HepG2 (cell line): ENCODE measurements around the gene C12orf43. TPM values are rescaled to one million over a fixed set of nuclear protein-coding genes. Genes with fewer than 3 reads are reported as not detected.

Experiments
- ATRX ChIP-seq: sonication (generic); formaldehyde crosslinking; IDR thresholded peaks from 2 replicates; pipeline ENCODE4 v1.4.0; 2020; ENCODE audit warnings: missing genetic modification reagents, borderline replicate concordance
- DR1 ChIP-seq: sonication (generic); formaldehyde crosslinking; IDR thresholded peaks from 2 replicates; pipeline ENCODE4 v1.8.0; 2021; ENCODE audit warnings: mild to moderate bottlenecking, missing genetic modification reagents, inconsistent platforms
- POLR2A ChIP-seq, 2 experiments: IDR thresholded peaks; 2 replicates each; pipeline ENCODE4 v1.6.1; 2011; ENCODE audit warnings: low read depth in 2 of 2, low read length in 2 of 2, mild to moderate bottlenecking in 1 of 2, moderate library complexity in 1 of 2; ENCODE audit not compliant: insufficient read depth in 1 of 2
- SALL1 ChIP-seq: sonication (generic); formaldehyde crosslinking; IDR thresholded peaks from 2 replicates; pipeline ENCODE4 v1.8.0; 2022; ENCODE audit warnings: mild to moderate bottlenecking, missing genetic modification reagents
- TBX2 ChIP-seq: sonication (generic); formaldehyde crosslinking; IDR thresholded peaks from 2 replicates; pipeline ENCODE4 v1.5.0; 2020; ENCODE audit warnings: missing genetic modification reagents, mild to moderate bottlenecking, borderline replicate concordance
- ZBTB7A ChIP-seq: sonication (generic); formaldehyde crosslinking; IDR thresholded peaks from 2 replicates; pipeline ENCODE4 v1.8.0; 2022; ENCODE audit warnings: mild to moderate bottlenecking, missing genetic modification reagents
- ZC3H4 ChIP-seq: sonication (generic); formaldehyde crosslinking; IDR thresholded peaks from 2 replicates; pipeline ENCODE4 v1.4.0; 2020; ENCODE audit warnings: missing genetic modification reagents, borderline replicate concordance
- ZKSCAN1 ChIP-seq: fragments of 150-350 bp; IDR thresholded peaks from 2 replicates; pipeline ENCODE4 v1.6.1; 2014; ENCODE audit warnings: low read length
- ZMYM2 ChIP-seq: sonication (generic); formaldehyde crosslinking; IDR thresholded peaks from 2 replicates; pipeline ENCODE4 v1.8.0; 2022; ENCODE audit warnings: mild to moderate bottlenecking, missing genetic modification reagents
- ZNF572 ChIP-seq: sonication (generic); formaldehyde crosslinking; IDR thresholded peaks from 2 replicates; pipeline ENCODE4 v1.5.1; 2020; ENCODE audit warnings: mild to moderate bottlenecking, missing genetic modification reagents
- ZNF724P ChIP-seq: sonication (generic); formaldehyde crosslinking; IDR thresholded peaks from 2 replicates; pipeline ENCODE4 v1.8.0; 2022; ENCODE audit warnings: missing genetic modification reagents, borderline replicate concordance
- ZNF792 ChIP-seq: IDR thresholded peaks from 2 replicates; pipeline ENCODE4 v1.6.1; 2016
- ZNF816 ChIP-seq: sonication (generic); formaldehyde crosslinking; IDR thresholded peaks from 2 replicates; pipeline ENCODE4 v1.8.0; 2022; ENCODE audit warnings: missing genetic modification reagents, mild to moderate bottlenecking, borderline replicate concordance
- polyA plus RNA-seq, 8 experiments: library from polyadenylated mRNA; depleted of rRNA in 3 of 8; stranded (reverse) in 7 of 8; unstranded in 1 of 8; fragments of >200 nt; fragmentation: Illumina TruSeq in 4 of 8; extraction: Trizol in 4 of 8; gene quantifications; 2 replicates each; pipeline versions ENCODE4 v1.2.1 to v1.2.3, GENCODE V29; 2011 to 2016; ENCODE audit warnings: low read depth in 4 of 8, missing spikeins in 1 of 8, mixed read lengths in 1 of 8; ENCODE audit not compliant: insufficient read depth in 1 of 8
- total RNA-seq, 5 experiments: library from RNA; depleted of rRNA; stranded (reverse); fragments of >200 nt; fragmentation: Illumina TruSeq; extraction: Trizol; gene quantifications; 2 replicates each; pipeline ENCODE4 v1.2.3, GENCODE V29; 2016; ENCODE audit warnings: low read depth in 1 of 5
- TF ChIP-seq, protein P1 (sequence below): sonication (generic); formaldehyde crosslinking; IDR thresholded peaks from 2 replicates; pipeline ENCODE4 v1.5.1; 2020; ENCODE audit warnings: missing genetic modification reagents, mild to moderate bottlenecking, borderline replicate concordance
- TF ChIP-seq, protein P2 (sequence below): sonication (generic); formaldehyde crosslinking; IDR thresholded peaks from 2 replicates; pipeline ENCODE4 v1.4.0; 2020; ENCODE audit warnings: missing genetic modification reagents
- TF ChIP-seq, protein P3 (sequence below), 2 experiments: sonication (generic) in 1 of 2; formaldehyde crosslinking in 1 of 2; IDR thresholded peaks; 2 replicates each; pipeline versions ENCODE4 v1.4.0 to v1.6.1; 2018 to 2020; ENCODE audit warnings: missing genetic modification reagents in 2 of 2, borderline replicate concordance in 1 of 2, low read depth in 1 of 2, mild to moderate bottlenecking in 1 of 2, missing biosample characterization in 1 of 2
- TF ChIP-seq, protein P4 (sequence below): sonication (generic); formaldehyde crosslinking; IDR thresholded peaks from 2 replicates; pipeline ENCODE4 v1.5.0; 2020; ENCODE audit warnings: mild to moderate bottlenecking, missing genetic modification reagents
- TF ChIP-seq, protein P5 (sequence below): sonication (generic); formaldehyde crosslinking; IDR thresholded peaks from 2 replicates; pipeline ENCODE4 v1.4.0; 2020; ENCODE audit warnings: missing genetic modification reagents, borderline replicate concordance

The C12orf43 gene
- total and polyA plus RNA-seq, 2 of the 13 experiments (the other 11 are each of a cell fraction or from before 2014, with no cell fraction given): 7.9 to 11.1 TPM

DNA sequence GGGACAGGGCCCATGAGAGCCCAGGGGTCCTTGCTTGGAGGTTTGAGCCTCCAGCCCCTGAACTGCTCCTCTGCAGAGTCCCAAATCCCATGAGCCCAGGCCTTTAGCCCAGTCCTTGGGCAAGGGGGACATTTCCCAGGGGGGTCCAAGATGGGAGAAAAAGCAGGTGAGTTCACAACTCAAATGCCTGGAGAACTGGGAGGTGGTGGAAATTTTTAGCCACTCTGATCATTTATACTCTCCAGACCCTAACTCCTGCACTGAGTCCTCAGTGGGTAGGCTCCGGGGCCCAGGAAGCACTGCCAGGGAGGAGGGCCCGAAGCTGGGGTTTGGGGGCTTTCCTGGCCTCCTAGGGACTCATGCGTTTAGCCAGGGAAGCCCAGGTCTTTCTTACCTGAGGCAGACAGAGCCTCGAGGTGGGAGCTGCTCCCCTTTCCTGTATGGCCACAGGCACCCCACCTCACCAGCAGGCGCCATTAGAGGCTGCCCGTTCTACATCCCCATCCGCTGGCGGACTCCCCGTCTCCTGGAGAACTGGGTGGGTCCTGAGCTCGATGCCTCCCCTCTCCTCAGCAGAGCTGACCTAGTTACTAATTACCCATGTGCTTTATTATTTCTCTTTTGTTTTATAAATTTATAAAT, 36.9 kb downstream of the C12orf43 start (continued):
- TF ChIP-seq ZNF724P (CRISPR knock-in tag): no peak
- TF ChIP-seq, protein P1, sequence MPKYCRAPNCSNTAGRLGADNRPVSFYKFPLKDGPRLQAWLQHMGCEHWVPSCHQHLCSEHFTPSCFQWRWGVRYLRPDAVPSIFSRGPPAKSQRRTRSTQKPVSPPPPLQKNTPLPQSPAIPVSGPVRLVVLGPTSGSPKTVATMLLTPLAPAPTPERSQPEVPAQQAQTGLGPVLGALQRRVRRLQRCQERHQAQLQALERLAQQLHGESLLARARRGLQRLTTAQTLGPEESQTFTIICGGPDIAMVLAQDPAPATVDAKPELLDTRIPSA (CRISPR knock-in tag): 0 out of 2 replicates have a peak, but pooled peaks have one; percentile 31
- TF ChIP-seq ZNF572 (CRISPR knock-in tag): peak; percentile 26; the same call in 1 of the 2 replicates
- TF ChIP-seq POLR2A (IDR thresholded peaks at IDR 0.05; ENCODE audit: insufficient read depth in 1 of 2, low read depth in 2 of 2, low read length in 2 of 2): peak in 1 of 2 experiments; percentile 53; a peak in 2 of 4 replicates
- no peak for TF ChIP-seq ZMYM2 (CRISPR knock-in tag)
- TF ChIP-seq, protein P2, sequence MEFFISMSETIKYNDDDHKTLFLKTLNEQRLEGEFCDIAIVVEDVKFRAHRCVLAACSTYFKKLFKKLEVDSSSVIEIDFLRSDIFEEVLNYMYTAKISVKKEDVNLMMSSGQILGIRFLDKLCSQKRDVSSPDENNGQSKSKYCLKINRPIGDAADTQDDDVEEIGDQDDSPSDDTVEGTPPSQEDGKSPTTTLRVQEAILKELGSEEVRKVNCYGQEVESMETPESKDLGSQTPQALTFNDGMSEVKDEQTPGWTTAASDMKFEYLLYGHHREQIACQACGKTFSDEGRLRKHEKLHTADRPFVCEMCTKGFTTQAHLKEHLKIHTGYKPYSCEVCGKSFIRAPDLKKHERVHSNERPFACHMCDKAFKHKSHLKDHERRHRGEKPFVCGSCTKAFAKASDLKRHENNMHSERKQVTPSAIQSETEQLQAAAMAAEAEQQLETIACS (CRISPR knock-in tag): no peak
- no peak for TF ChIP-seq TBX2
- TF ChIP-seq ZNF816 (CRISPR knock-in tag): no peak
- TF ChIP-seq, protein P3, sequence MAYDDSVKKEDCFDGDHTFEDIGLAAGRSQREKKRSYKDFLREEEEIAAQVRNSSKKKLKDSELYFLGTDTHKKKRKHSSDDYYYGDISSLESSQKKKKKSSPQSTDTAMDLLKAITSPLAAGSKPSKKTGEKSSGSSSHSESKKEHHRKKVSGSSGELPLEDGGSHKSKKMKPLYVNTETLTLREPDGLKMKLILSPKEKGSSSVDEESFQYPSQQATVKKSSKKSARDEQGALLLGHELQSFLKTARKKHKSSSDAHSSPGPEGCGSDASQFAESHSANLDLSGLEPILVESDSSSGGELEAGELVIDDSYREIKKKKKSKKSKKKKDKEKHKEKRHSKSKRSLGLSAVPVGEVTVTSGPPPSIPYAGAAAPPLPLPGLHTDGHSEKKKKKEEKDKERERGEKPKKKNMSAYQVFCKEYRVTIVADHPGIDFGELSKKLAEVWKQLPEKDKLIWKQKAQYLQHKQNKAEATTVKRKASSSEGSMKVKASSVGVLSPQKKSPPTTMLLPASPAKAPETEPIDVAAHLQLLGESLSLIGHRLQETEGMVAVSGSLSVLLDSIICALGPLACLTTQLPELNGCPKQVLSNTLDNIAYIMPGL (CRISPR knock-in tag; IDR thresholded peaks at IDR 0.05; ENCODE audit: borderline replicate concordance in 1 of 2, low read depth in 1 of 2): peak in 1 of 2 experiments; percentile 32; a peak in 1 of 4 replicates
- TF ChIP-seq, protein P4, sequence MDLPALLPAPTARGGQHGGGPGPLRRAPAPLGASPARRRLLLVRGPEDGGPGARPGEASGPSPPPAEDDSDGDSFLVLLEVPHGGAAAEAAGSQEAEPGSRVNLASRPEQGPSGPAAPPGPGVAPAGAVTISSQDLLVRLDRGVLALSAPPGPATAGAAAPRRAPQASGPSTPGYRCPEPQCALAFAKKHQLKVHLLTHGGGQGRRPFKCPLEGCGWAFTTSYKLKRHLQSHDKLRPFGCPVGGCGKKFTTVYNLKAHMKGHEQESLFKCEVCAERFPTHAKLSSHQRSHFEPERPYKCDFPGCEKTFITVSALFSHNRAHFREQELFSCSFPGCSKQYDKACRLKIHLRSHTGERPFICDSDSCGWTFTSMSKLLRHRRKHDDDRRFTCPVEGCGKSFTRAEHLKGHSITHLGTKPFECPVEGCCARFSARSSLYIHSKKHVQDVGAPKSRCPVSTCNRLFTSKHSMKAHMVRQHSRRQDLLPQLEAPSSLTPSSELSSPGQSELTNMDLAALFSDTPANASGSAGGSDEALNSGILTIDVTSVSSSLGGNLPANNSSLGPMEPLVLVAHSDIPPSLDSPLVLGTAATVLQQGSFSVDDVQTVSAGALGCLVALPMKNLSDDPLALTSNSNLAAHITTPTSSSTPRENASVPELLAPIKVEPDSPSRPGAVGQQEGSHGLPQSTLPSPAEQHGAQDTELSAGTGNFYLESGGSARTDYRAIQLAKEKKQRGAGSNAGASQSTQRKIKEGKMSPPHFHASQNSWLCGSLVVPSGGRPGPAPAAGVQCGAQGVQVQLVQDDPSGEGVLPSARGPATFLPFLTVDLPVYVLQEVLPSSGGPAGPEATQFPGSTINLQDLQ (CRISPR knock-in tag): no peak
- no peak for TF ChIP-seq ATRX
- no peak for TF ChIP-seq ZKSCAN1
- no peak for TF ChIP-seq DR1 (CRISPR knock-in tag)
- TF ChIP-seq ZBTB7A (CRISPR knock-in tag): peak; percentile 25; the same call in 1 of the 2 replicates
- TF ChIP-seq SALL1 (CRISPR knock-in tag): no peak
- TF ChIP-seq, protein P5, sequence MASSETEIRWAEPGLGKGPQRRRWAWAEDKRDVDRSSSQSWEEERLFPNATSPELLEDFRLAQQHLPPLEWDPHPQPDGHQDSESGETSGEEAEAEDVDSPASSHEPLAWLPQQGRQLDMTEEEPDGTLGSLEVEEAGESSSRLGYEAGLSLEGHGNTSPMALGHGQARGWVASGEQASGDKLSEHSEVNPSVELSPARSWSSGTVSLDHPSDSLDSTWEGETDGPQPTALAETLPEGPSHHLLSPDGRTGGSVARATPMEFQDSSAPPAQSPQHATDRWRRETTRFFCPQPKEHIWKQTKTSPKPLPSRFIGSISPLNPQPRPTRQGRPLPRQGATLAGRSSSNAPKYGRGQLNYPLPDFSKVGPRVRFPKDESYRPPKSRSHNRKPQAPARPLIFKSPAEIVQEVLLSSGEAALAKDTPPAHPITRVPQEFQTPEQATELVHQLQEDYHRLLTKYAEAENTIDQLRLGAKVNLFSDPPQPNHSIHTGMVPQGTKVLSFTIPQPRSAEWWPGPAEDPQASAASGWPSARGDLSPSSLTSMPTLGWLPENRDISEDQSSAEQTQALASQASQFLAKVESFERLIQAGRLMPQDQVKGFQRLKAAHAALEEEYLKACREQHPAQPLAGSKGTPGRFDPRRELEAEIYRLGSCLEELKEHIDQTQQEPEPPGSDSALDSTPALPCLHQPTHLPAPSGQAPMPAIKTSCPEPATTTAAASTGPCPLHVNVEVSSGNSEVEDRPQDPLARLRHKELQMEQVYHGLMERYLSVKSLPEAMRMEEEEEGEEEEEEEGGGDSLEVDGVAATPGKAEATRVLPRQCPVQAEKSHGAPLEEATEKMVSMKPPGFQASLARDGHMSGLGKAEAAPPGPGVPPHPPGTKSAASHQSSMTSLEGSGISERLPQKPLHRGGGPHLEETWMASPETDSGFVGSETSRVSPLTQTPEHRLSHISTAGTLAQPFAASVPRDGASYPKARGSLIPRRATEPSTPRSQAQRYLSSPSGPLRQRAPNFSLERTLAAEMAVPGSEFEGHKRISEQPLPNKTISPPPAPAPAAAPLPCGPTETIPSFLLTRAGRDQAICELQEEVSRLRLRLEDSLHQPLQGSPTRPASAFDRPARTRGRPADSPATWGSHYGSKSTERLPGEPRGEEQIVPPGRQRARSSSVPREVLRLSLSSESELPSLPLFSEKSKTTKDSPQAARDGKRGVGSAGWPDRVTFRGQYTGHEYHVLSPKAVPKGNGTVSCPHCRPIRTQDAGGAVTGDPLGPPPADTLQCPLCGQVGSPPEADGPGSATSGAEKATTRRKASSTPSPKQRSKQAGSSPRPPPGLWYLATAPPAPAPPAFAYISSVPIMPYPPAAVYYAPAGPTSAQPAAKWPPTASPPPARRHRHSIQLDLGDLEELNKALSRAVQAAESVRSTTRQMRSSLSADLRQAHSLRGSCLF: no peak
- TF ChIP-seq ZC3H4 (CRISPR knock-in tag): peak; percentile 64; the same call in 1 of the 2 replicates
- 0 out of 2 replicates have a peak, but pooled peaks have one; percentile 23 for TF ChIP-seq ZNF792 (CRISPR knock-in tag)
